H1 (cell line): ENCODE results near the gene UVRAG. TPM values are rescaled to one million over a fixed set of nuclear protein-coding genes. Genes with fewer than 3 reads are reported as not detected.

Experiments
- CTCF ChIA-PET: fragments of 300-600 bp; sonication (Branson Sonifier 250); formaldehyde crosslinking; loops from one replicate; lab custom pipeline; 2021; ENCODE audit not compliant: partially characterized antibody; lab: Charles Lee
- POLR2A ChIA-PET: fragments of 300-600 bp; sonication (Branson Sonifier 250); formaldehyde crosslinking; loops from one replicate; lab custom pipeline; 2021; ENCODE audit warnings: inconsistent platforms; ENCODE audit not compliant: partially characterized antibody; lab: Charles Lee
- DNase-seq, 2 experiments: peaks; one replicate each; pipeline versions ENCODE4 v3.0.0 to v3.0.0-alpha.2; 2010 to 2022; ENCODE audit warnings: low spot score in 2 of 2, low read depth in 1 of 2, mixed read lengths in 1 of 2
- FAIRE-seq: peaks from 2 replicates; lab custom pipeline; 2011; peaks lifted over from hg19 to GRCh38; lab: Jason Lieb, UNC
- H2AFZ ChIP-seq: 2 replicates; pipeline ENCODE4 v1.8.1; 2012; ENCODE audit warnings: low read length, inconsistent platforms
- H2AK5ac ChIP-seq: 2 replicates; pipeline ENCODE4 v1.6.1; 2013; ENCODE audit warnings: low read depth, low read length
- H2BK120ac ChIP-seq: replicated peaks from 2 replicates; pipeline ENCODE3; 2013; ENCODE audit warnings: low read depth, low read length, inconsistent platforms
- H2BK12ac ChIP-seq: 2 replicates; pipeline ENCODE4 v1.6.1; 2013; ENCODE audit warnings: low read depth, low read length
- H2BK15ac ChIP-seq: 2 replicates; pipeline ENCODE4 v1.6.1; 2013; ENCODE audit warnings: low read length
- H2BK20ac ChIP-seq: 2 replicates; pipeline ENCODE4 v1.6.1; 2013; ENCODE audit warnings: low read length
- H2BK5ac ChIP-seq: 2 replicates; pipeline ENCODE4 v1.6.1; 2013; ENCODE audit warnings: low read depth, low read length
- H3K14ac ChIP-seq: 2 replicates; pipeline ENCODE4 v1.6.1; 2013; ENCODE audit warnings: inconsistent platforms; ENCODE audit not compliant: insufficient read length
- H3K18ac ChIP-seq: 2 replicates; pipeline ENCODE4 v1.6.1; 2013; ENCODE audit warnings: low read length; ENCODE audit errors: extremely low read depth
- H3K23ac ChIP-seq: 2 replicates; pipeline ENCODE4 v1.6.1; 2013; ENCODE audit warnings: inconsistent platforms; ENCODE audit not compliant: insufficient read length
- H3K23me2 ChIP-seq: 2 replicates; pipeline ENCODE4 v1.6.1; 2013; ENCODE audit warnings: low read depth, low read length
- H3K27ac ChIP-seq: 2 replicates; pipeline ENCODE4 v1.6.1; 2011; ENCODE audit warnings: low read depth, low read length, inconsistent platforms
- H3K27me3 ChIP-seq, 4 experiments: replicated peaks in 1 of 4; 1 replicate in 1 of 4; 2 replicates in 3 of 4; pipeline versions ENCODE4 v1.6.1 to v1.8.1; 2011 to 2013; ENCODE audit warnings: low read length in 3 of 4, mild to moderate bottlenecking in 3 of 4, inconsistent platforms in 2 of 4, mixed read lengths in 2 of 4, moderate library complexity in 1 of 4; ENCODE audit not compliant: control insufficient read depth in 3 of 4, insufficient read depth in 3 of 4; ENCODE audit errors: extremely low read depth in 1 of 4
- H3K36me3 ChIP-seq, 4 experiments: 2 replicates each; pipeline versions ENCODE4 v1.6.1 to v1.8.1; 2011 to 2013; ENCODE audit warnings: mild to moderate bottlenecking in 4 of 4, low read length in 3 of 4, moderate library complexity in 2 of 4, control low read depth in 1 of 4, inconsistent platforms in 1 of 4; ENCODE audit not compliant: insufficient read depth in 4 of 4, control insufficient read depth in 2 of 4
- H3K4ac ChIP-seq: replicated peaks from 2 replicates; pipeline ENCODE3; 2013; ENCODE audit warnings: low read length, low read depth, mixed read lengths, inconsistent platforms; ENCODE audit not compliant: insufficient read length
- H3K4me1 ChIP-seq, 4 experiments: replicated peaks in 1 of 4; 1 replicate in 1 of 4; 2 replicates in 3 of 4; pipeline versions ENCODE4 v1.6.1 to v1.8.1; 2011 to 2013; ENCODE audit warnings: low read length in 3 of 4, inconsistent platforms in 2 of 4, mixed read lengths in 1 of 4; ENCODE audit not compliant: insufficient read depth in 4 of 4, control insufficient read depth in 3 of 4
- H3K4me2 ChIP-seq, 2 experiments: 2 replicates each; pipeline versions ENCODE4 v1.6.1 to v1.8.1; 2011 to 2013; ENCODE audit warnings: low read depth in 2 of 2, low read length in 2 of 2, control low read depth in 1 of 2, inconsistent platforms in 1 of 2, mild to moderate bottlenecking in 1 of 2; ENCODE audit not compliant: insufficient read depth in 1 of 2
- H3K4me3 ChIP-seq, 4 experiments: fragments of 200-600, 300-600 bp in 1 of 4; sonication (generic), shearing (Covaris generic), sonication (Bioruptor Twin) in 1 of 4; 2 replicates each; pipeline versions ENCODE4 v1.5.1 to v1.8.1; 2011 to 2016; ENCODE audit warnings: low read length in 4 of 4, low read depth in 3 of 4, control low read depth in 2 of 4, inconsistent platforms in 2 of 4, mild to moderate bottlenecking in 2 of 4, mixed read lengths in 1 of 4, moderate library complexity in 1 of 4; ENCODE audit not compliant: insufficient read depth in 2 of 4; ENCODE audit errors: extremely low read depth in 1 of 4
- H3K56ac ChIP-seq: replicated peaks from 2 replicates; pipeline ENCODE3; 2013; ENCODE audit warnings: low read depth, mild to moderate bottlenecking, mixed read lengths, low read length, inconsistent platforms; ENCODE audit not compliant: insufficient read length
- H3K79me1 ChIP-seq: 2 replicates; pipeline ENCODE4 v1.6.1; 2013; ENCODE audit warnings: low read depth, low read length, control low read depth
- H3K79me2 ChIP-seq, 2 experiments: 2 replicates each; pipeline versions ENCODE4 v1.6.1 to v1.8.1; 2012 to 2013; ENCODE audit warnings: low read length in 2 of 2, mild to moderate bottlenecking in 2 of 2, inconsistent platforms in 1 of 2; ENCODE audit not compliant: insufficient read depth in 2 of 2, control insufficient read depth in 1 of 2
- H3K9ac ChIP-seq, 4 experiments: replicated peaks in 1 of 4; 1 replicate in 1 of 4; 2 replicates in 3 of 4; pipeline versions ENCODE4 v1.6.1 to v1.8.1; 2011 to 2013; ENCODE audit warnings: low read depth in 3 of 4, low read length in 3 of 4, control low read depth in 2 of 4, mild to moderate bottlenecking in 2 of 4, moderate library complexity in 2 of 4, inconsistent platforms in 1 of 4; ENCODE audit errors: extremely low read depth in 1 of 4
- H3K9me3 ChIP-seq, 2 experiments: 2 replicates each; pipeline versions ENCODE4 v1.6.1 to v1.8.1; 2012 to 2013; ENCODE audit warnings: mild to moderate bottlenecking in 2 of 2, moderate library complexity in 2 of 2, control low read depth in 1 of 2, inconsistent platforms in 1 of 2, low read depth in 1 of 2, low read length in 1 of 2, mixed read lengths in 1 of 2; ENCODE audit not compliant: insufficient read depth in 2 of 2
- H4K20me1 ChIP-seq, 2 experiments: replicated peaks in 1 of 2; 2 replicates each; pipeline versions ENCODE3 to v1.8.1; 2011 to 2013; ENCODE audit warnings: inconsistent platforms in 2 of 2, low read length in 2 of 2, mild to moderate bottlenecking in 1 of 2; ENCODE audit not compliant: insufficient read depth in 2 of 2, control insufficient read depth in 1 of 2
- H4K5ac ChIP-seq: 2 replicates; pipeline ENCODE4 v1.6.1; 2013; ENCODE audit warnings: low read length, low read depth, mixed read lengths, inconsistent platforms; ENCODE audit not compliant: insufficient read length
- H4K8ac ChIP-seq: 2 replicates; pipeline ENCODE4 v1.8.0; 2013; ENCODE audit warnings: mild to moderate bottlenecking, moderate library complexity, low read length, inconsistent platforms; ENCODE audit not compliant: insufficient read depth; ENCODE audit errors: extremely low read depth
- H4K91ac ChIP-seq: replicated peaks from 2 replicates; pipeline ENCODE3; 2013; ENCODE audit warnings: low read length, mixed read lengths, inconsistent platforms; ENCODE audit not compliant: insufficient read length
- GABPA ChIP-seq: IDR thresholded peaks from 2 replicates; pipeline ENCODE4 v1.6.1; 2011; ENCODE audit warnings: mild to moderate bottlenecking, low read length, moderate library complexity, borderline replicate concordance; ENCODE audit not compliant: insufficient read depth
- HDAC2 ChIP-seq, 2 experiments: fragments of 300-600 bp in 1 of 2; sonication (generic) in 1 of 2; IDR thresholded peaks; 2 replicates each; pipeline ENCODE4 v1.6.1; 2011 to 2012; ENCODE audit warnings: low read depth in 2 of 2, low read length in 2 of 2, mild to moderate bottlenecking in 2 of 2, moderate library complexity in 2 of 2, borderline replicate concordance in 1 of 2, inconsistent platforms in 1 of 2
- KDM4A ChIP-seq: IDR thresholded peaks from one replicate; pipeline ENCODE4 v1.7.1; 2012; ENCODE audit warnings: low read depth, mild to moderate bottlenecking, moderate library complexity, low read length, inconsistent platforms; ENCODE audit not compliant: severe bottlenecking
- SIN3A ChIP-seq, 2 experiments: IDR thresholded peaks in 1 of 2; conservative IDR thresholded peaks in 1 of 2; 2 replicates each; pipeline ENCODE4 v1.6.1; 2011 to 2012; ENCODE audit warnings: low read length in 2 of 2, improper control_type of control experiment in 1 of 2, low read depth in 1 of 2, mild to moderate bottlenecking in 1 of 2
- WGBS, 2 experiments: shearing (Covaris generic) in 1 of 2; methylation state at CpG; one replicate each; pipeline versions ENCODE4 v1.1.6 to v1.1.7; 2013 to 2015; ENCODE audit warnings: low lambda C conversion rate in 2 of 2, mixed read lengths in 2 of 2, inconsistent platforms in 1 of 2, low coverage in 1 of 2, missing lambda C conversion rate in 1 of 2; ENCODE audit not compliant: insufficient replicate concordance in 2 of 2, insufficient coverage in 1 of 2, insufficient read length in 1 of 2; ENCODE audit errors: extremely low coverage in 1 of 2, missing lambda C conversion rate in 1 of 2; 5-methylcytosine and 5-hydroxymethylcytosine counted together
- polyA plus RNA-seq, 7 experiments: library from polyadenylated mRNA; depleted of rRNA in 3 of 7; stranded (reverse) in 5 of 7; unstranded in 2 of 7; fragments of >200 nt in 5 of 7; fragments of 200-250 nt in 2 of 7; gene quantifications; 1 replicate in 5 of 7; 2 replicates in 1 of 7; 4 replicates in 1 of 7; pipeline versions ENCODE4 v1.2.1 to v1.2.3, GENCODE V29; 2011 to 2013; ENCODE audit warnings: missing spikeins in 2 of 7, mixed read lengths in 2 of 7
- total RNA-seq: library from RNA; stranded (reverse); fragmentation: NEBNext Ultra II Directional; extraction: Animal tissue kit (Norgen Biotek cat#: 25700); gene quantifications from 2 replicates; pipeline ENCODE4 v1.2.1, GENCODE V29; 2021
- TF ChIP-seq, protein P1 (sequence below): IDR thresholded peaks from 2 replicates; pipeline ENCODE4 v1.6.1; 2012; ENCODE audit warnings: inconsistent platforms
- TF ChIP-seq, protein P2 (sequence below): IDR thresholded peaks from 2 replicates; pipeline ENCODE4 v1.6.1; 2012; ENCODE audit warnings: low read length, inconsistent platforms

UVRAG gene
- total and polyA plus RNA-seq, 2 of the 8 experiments (the other 6 are each of a cell fraction or from before 2014, with no cell fraction given) = 5.5 to 14.7 TPM

GRCh38 chr11:76086743-76087635, 272.0 kb downstream of the UVRAG start:
- WGBS, 2 experiments = 89% methylated on average over 6 of the region's 6 CpGs; no CpG with 5 or more reads in 1 of the 2 experiments
- Histone ChIP-seq H3K4me2 (no peak overlapping the region), H2BK15ac (no peak overlapping the region), H3K79me1 (no peaks in the 10 kb centered on the region), H3K79me2 (no peaks in the 10 kb centered on the region), H3K23ac (no peak overlapping the region), H3K27ac (no peak overlapping the region), H3K36me3 (no peaks in the 10 kb centered on the region), H2BK120ac (no peak overlapping the region), H2AK5ac (no peak overlapping the region), H3K4ac (no peak overlapping the region), H2BK5ac (no peak overlapping the region), H3K23me2 (no peaks in the 10 kb centered on the region), H3K9me3 (no peaks in the 10 kb centered on the region), H3K14ac (no peak overlapping the region), H3K9ac (no peak overlapping the region), H2BK12ac (no peak overlapping the region), H4K91ac (no peak overlapping the region), H3K56ac (no peak overlapping the region), H3K18ac (no peak overlapping the region), H2AFZ (no peak overlapping the region), H4K20me1 (no peaks in the 10 kb centered on the region), H2BK20ac (no peak overlapping the region), H3K4me3 (no peak overlapping the region), H4K5ac (no peak overlapping the region), H3K27me3 (no peaks in the 10 kb centered on the region), H3K4me1 (peaks cover 0 to 12% (median 4%) of the 10 kb centered on the region in 4 experiments; a peak in 4 of 7 replicates), H4K8ac (no peak overlapping the region)
- FAIRE-seq = no peak
- ChIA-PET POLR2A (interaction anchor here (1.0 kb wide), 1 partner anchor 9 kb away, joined by 3 read pairs; no protein-coding TSS in a partner anchor), CTCF (interaction anchor here (1.3 kb wide), 1 partner anchor 33 kb away, joined by 3 read pairs; no protein-coding TSS in a partner anchor)
- DNase-seq = no peak
- TF ChIP-seq, protein P1, sequence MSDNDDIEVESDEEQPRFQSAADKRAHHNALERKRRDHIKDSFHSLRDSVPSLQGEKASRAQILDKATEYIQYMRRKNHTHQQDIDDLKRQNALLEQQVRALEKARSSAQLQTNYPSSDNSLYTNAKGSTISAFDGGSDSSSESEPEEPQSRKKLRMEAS = no peak
- no peak for TF ChIP-seq SIN3A (conservative IDR thresholded peaks at IDR 0.05 in 1 of 2, IDR thresholded peaks at IDR 0.05 in 1 of 2; ENCODE audit: low read depth in 1 of 2, low read length in 2 of 2)
- TF ChIP-seq, protein P2, sequence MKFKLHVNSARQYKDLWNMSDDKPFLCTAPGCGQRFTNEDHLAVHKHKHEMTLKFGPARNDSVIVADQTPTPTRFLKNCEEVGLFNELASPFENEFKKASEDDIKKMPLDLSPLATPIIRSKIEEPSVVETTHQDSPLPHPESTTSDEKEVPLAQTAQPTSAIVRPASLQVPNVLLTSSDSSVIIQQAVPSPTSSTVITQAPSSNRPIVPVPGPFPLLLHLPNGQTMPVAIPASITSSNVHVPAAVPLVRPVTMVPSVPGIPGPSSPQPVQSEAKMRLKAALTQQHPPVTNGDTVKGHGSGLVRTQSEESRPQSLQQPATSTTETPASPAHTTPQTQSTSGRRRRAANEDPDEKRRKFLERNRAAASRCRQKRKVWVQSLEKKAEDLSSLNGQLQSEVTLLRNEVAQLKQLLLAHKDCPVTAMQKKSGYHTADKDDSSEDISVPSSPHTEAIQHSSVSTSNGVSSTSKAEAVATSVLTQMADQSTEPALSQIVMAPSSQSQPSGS = no peak
- TF ChIP-seq GABPA = no peak
- TF ChIP-seq HDAC2 (IDR thresholded peaks at IDR 0.05; ENCODE audit: borderline replicate concordance in 1 of 2, low read depth in 2 of 2, low read length in 2 of 2) = no peak
- TF ChIP-seq KDM4A = no peak
